ENCODE results near the gene GADD45B.

The GADD45B gene

GRCh38 chr19:2475702-2476450 is at the start of gene GADD45B:
TSS of gene GADD45B (plus strand) at chr19:2476127. CDS start at chr19:2476359, 232 bp downstream.
- DNase-seq (ENCODE audit: low read depth), result peak; percentile 95

GRCh38 chr19:2426611-2427428 is 49.1 kb upstream of the GADD45B start:
- peak; percentile 31 for DNase-seq (ENCODE audit: low read depth)

GRCh38 chr19:2427429-2428320 is 48.3 kb upstream of the GADD45B start, which contains the start of gene TIMM13:
TSS of gene TIMM13 (minus strand) at chr19:2427586. CDS start at chr19:2427533, 53 bp downstream.
- DNase-seq (ENCODE audit: low read depth), result peak; percentile 95

GRCh38 chr19:2428321-2428690 is 47.6 kb upstream of the GADD45B start:
- DNase-seq (ENCODE audit: low read depth), result no peak

- DNase-seq (ENCODE audit: low read depth), result no peak
Measured at GRCh38 chr19:2428756-2429711, 46.9 kb upstream of the GADD45B start.

- no peak for DNase-seq (ENCODE audit: low read depth)
Measured at GRCh38 chr19:2429917-2430535, 45.9 kb upstream of the GADD45B start.

GRCh38 chr19:2431318-2432055 is 44.4 kb upstream of the GADD45B start:
- DNase-seq (ENCODE audit: low read depth), result no peak

- no peak for DNase-seq (ENCODE audit: low read depth)
Measured at GRCh38 chr19:2432131-2432848, 43.6 kb upstream of the GADD45B start.

- DNase-seq (ENCODE audit: low read depth), result no peak
Measured at GRCh38 chr19:2433854-2434253, 42.1 kb upstream of the GADD45B start.

GRCh38 chr19:2434267-2434666 is 41.7 kb upstream of the GADD45B start:
- no peak for DNase-seq (ENCODE audit: low read depth)

GRCh38 chr19:2434721-2435265 is 41.1 kb upstream of the GADD45B start:
- DNase-seq (ENCODE audit: low read depth), result no peak

GRCh38 chr19:2436384-2436783 is 39.5 kb upstream of the GADD45B start:
- DNase-seq (ENCODE audit: low read depth), result no peak

GRCh38 chr19:2436926-2437325 is 39.0 kb upstream of the GADD45B start:
- DNase-seq (ENCODE audit: low read depth), result no peak

- no peak for DNase-seq (ENCODE audit: low read depth)
Measured at GRCh38 chr19:2438178-2438577, 37.7 kb upstream of the GADD45B start.

GRCh38 chr19:2440515-2440914 is 35.4 kb upstream of the GADD45B start:
- no peak for DNase-seq (ENCODE audit: low read depth)

GRCh38 chr19:2441096-2441752 is 34.7 kb upstream of the GADD45B start:
- no peak for DNase-seq (ENCODE audit: low read depth)

- DNase-seq (ENCODE audit: low read depth), result no peak
Measured at GRCh38 chr19:2443116-2443784, 32.7 kb upstream of the GADD45B start.

- DNase-seq (ENCODE audit: low read depth), result no peak
Measured at GRCh38 chr19:2443785-2444182, 32.1 kb upstream of the GADD45B start.

Data from stimulated activated CD8-positive, alpha-beta memory T cell treated with anti-CD3 and anti-CD28 coated beads, Interleukin-4, amount 100 ng/mL, for 24 hours (primary cell).